ENCODE measurements around the gene RPL14.
"Not testable (repeated sequence)": the region's sequence is repeated elsewhere in the genome, so short reads cannot be mapped to it uniquely, and the experiment has no call there.

The RPL14 gene

GRCh38 chr3:40455328-40455727 lies 1.8 kb upstream of the RPL14 start:
- Histone ChIP-seq H3K4me1 (peaks cover 0 to 41% (median 34%) of the 10 kb centered on the region in 4 donors), H3K27ac (no peak overlapping the region), H3K36me3 (peaks cover 20 to 22% (median 20%) of the 10 kb centered on the region in 3 donors), H3K9me3 (no peaks in the 10 kb centered on the region), H3K27me3 (no peaks in the 10 kb centered on the region), H3K4me3 (no peak overlapping the region)
- DNase-seq, result no peak
- TF ChIP-seq, protein P1, sequence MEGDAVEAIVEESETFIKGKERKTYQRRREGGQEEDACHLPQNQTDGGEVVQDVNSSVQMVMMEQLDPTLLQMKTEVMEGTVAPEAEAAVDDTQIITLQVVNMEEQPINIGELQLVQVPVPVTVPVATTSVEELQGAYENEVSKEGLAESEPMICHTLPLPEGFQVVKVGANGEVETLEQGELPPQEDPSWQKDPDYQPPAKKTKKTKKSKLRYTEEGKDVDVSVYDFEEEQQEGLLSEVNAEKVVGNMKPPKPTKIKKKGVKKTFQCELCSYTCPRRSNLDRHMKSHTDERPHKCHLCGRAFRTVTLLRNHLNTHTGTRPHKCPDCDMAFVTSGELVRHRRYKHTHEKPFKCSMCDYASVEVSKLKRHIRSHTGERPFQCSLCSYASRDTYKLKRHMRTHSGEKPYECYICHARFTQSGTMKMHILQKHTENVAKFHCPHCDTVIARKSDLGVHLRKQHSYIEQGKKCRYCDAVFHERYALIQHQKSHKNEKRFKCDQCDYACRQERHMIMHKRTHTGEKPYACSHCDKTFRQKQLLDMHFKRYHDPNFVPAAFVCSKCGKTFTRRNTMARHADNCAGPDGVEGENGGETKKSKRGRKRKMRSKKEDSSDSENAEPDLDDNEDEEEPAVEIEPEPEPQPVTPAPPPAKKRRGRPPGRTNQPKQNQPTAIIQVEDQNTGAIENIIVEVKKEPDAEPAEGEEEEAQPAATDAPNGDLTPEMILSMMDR (IDR thresholded peaks at IDR 0.05), result no peak
- intact Hi-C loops (cut with DNase I; ENCODE audit: low total_unique reads), result loop anchor here (5.0 kb wide), 2 partner anchors 72 to 143 kb away; no protein-coding TSS in a partner anchor

GRCh38 chr3:40456279-40456939 lies 730 bp upstream of the RPL14 start:
- DNase-seq, result no peak
- peak overlapping the region; percentile 79 to 88 for H3K4me3 ChIP-seq
- peak overlapping the region; percentile 83 to 88 for H3K27ac ChIP-seq
- TF ChIP-seq, protein P1 (IDR thresholded peaks at IDR 0.05), result no peak
- no peaks in the 10 kb centered on the region for H3K27me3 ChIP-seq
- peaks cover 0 to 43% (median 34%) of the 10 kb centered on the region in 4 donors for H3K4me1 ChIP-seq
- intact Hi-C loops (cut with DNase I; ENCODE audit: low total_unique reads), result loop anchor here (5.0 kb wide), 2 partner anchors 71 to 144 kb away; no protein-coding TSS in a partner anchor
- H3K36me3 ChIP-seq, result peaks cover 30 to 33% (median 31%) of the 10 kb centered on the region in 3 donors
- no peaks in the 10 kb centered on the region for H3K9me3 ChIP-seq

GRCh38 chr3:40458473-40458872 lies 1.3 kb downstream of the RPL14 start:
- peaks cover 50 to 54% (median 51%) of the 10 kb centered on the region in 3 donors for H3K36me3 ChIP-seq
- peak overlapping the region; percentile 79 to 88 for H3K4me3 ChIP-seq
- H3K27ac ChIP-seq, result peak overlapping the region in 1 of 2 donors; percentile 88
- peaks cover 0 to 35% (median 27%) of the 10 kb centered on the region in 4 donors for H3K4me1 ChIP-seq
- H3K9me3 ChIP-seq, result no peaks in the 10 kb centered on the region
- TF ChIP-seq, protein P1 (IDR thresholded peaks at IDR 0.05), result no peak
- intact Hi-C loops (cut with DNase I; ENCODE audit: low total_unique reads), result loop anchor here (2.0 to 5.0 kb wide), 3 partner anchors 18 to 146 kb away; partner anchors contain the start of gene ZNF619
- no peaks in the 10 kb centered on the region for H3K27me3 ChIP-seq
- DNase-seq, result no peak

DNA sequence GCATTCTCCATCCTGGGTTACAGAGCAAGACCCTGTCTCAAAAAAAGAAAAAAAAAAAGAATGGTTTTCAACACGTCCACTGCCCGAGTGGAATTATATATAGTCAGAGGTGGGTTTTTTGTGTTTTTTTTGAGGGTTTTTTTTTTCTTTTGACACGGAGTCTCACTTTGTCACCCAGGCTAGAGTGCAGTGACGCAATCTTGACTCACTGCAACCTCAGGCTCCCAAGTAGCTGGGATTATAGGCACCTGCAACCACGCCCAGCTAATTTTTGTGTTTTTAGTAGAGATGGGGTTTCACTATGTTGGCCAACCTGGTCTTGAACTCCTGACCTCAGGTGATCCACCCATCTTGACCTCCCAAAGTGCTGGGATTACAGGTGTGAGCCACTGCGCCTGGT lies 3.3 kb downstream of the RPL14 start:
- H3K4me3 ChIP-seq; H3K27me3 ChIP-seq; H3K9me3 ChIP-seq; H3K27ac ChIP-seq; intact Hi-C loops (cut with DNase I; ENCODE audit: low total_unique reads); DNase-seq: not testable (repeated sequence)
- H3K36me3 ChIP-seq, result peaks cover 58 to 61% (median 59%) of the 10 kb centered on the region in 3 donors
- peaks cover 0 to 30% (median 22%) of the 10 kb centered on the region in 4 donors for H3K4me1 ChIP-seq

DNA sequence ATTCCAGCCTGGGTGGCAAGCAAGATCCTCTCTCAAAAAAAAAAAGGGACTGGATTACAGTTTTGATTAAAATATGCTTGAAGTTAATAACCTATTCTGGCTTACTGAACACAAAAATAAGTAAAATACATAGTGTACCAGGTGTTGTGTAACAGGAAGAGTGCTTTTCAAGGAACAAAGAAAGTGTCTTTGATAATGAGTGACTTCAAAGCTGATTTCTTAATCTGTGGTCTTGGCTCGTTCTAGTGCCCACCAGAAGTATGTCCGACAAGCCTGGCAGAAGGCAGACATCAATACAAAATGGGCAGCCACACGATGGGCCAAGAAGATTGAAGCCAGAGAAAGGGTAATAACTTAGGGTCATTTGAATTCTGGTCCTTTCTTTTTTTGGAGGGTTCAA lies 4.0 kb downstream of the RPL14 start:
- TF ChIP-seq, protein P1 (IDR thresholded peaks at IDR 0.05), result no peak
- DNase-seq, result no peak
- intact Hi-C loops (cut with DNase I; ENCODE audit: low total_unique reads), result no loop called here

GRCh38 chr3:40462838-40463237 lies 5.7 kb downstream of the RPL14 start:
- H3K27ac ChIP-seq; intact Hi-C loops (cut with DNase I; ENCODE audit: low total_unique reads); DNase-seq; H3K27me3 ChIP-seq; H3K9me3 ChIP-seq; H3K4me3 ChIP-seq: not testable (repeated sequence)
- H3K4me1 ChIP-seq, result peaks cover 0 to 19% (median 16%) of the 10 kb centered on the region in 4 donors
- peaks cover 58 to 74% (median 63%) of the 10 kb centered on the region in 3 donors for H3K36me3 ChIP-seq

More for the DNA sequence above, 4.0 kb downstream of the RPL14 start:
- H3K36me3 ChIP-seq, result peaks cover 58 to 68% (median 59%) of the 10 kb centered on the region in 3 donors
- no peaks in the 10 kb centered on the region for H3K27me3 ChIP-seq
- H3K4me3 ChIP-seq, result no peak overlapping the region
- no peak overlapping the region for H3K27ac ChIP-seq
- peaks cover 0 to 29% (median 22%) of the 10 kb centered on the region in 4 donors for H3K4me1 ChIP-seq
- no peaks in the 10 kb centered on the region for H3K9me3 ChIP-seq
